NCI-H345 treated with DMSO at 0.1 percent for 48 hours (cell line): Measurements from ENCODE around the gene TBX4.

Experiments used
- DNase-seq: peaks from one replicate; lab custom pipeline; 2025; ENCODE audit not compliant: unreplicated experiment; lab: John Stamatoyannopoulos, UW

Gene TBX4

DNA sequence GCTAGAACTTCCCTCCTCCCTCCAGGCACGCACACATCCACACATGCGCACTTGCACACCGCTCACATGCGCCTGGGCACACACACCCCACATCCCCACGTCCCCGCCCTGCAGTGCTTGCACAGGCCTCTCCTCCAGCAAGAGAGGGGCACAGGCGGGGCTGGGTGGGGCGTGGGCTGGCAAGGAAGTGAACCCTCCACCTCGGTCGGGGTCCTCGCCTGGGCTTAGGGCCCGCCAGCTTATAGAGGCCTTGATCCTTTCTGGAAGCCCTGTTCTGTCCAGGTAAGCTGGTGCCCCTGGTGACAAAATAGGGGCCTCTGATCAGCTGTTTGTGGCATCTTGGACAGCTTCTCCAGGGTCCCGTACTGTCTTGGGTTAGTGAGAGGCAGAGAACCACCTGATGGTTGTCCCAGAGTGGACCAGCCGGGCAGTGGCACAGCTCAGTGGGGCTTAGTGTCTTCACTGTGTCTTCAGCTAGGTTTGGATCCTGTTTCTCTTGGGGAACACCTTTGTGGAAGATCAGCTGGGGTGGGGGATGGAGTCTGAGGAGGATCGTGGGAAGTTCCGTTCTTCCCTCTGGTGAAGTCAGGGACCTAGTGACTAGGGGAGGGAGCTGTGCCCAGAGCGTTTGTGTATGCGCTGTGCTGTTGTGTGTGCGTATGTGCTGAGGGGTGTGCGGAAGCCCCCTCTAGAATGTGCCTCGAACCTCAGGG lies 12.1 kb downstream of the TBX4 start:
- DNase-seq = no peak

DNA sequence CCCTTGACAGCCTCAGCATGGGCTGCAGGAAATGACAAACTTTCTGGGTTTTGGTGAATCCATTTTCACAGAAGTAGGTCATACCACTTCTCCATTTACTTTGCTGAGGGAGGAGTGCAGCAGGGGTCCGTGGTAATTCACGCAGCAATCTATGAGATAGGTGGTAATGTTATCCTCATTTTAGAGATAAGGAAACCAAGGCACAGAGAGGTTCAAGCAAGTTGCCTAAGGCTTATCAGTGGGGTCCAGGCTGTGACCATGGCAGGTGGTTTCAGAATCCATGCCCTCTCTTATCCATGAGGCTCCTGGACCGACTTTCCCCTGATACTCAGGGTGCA lies 12.6 kb downstream of the TBX4 start:
- no peak for DNase-seq

DNA sequence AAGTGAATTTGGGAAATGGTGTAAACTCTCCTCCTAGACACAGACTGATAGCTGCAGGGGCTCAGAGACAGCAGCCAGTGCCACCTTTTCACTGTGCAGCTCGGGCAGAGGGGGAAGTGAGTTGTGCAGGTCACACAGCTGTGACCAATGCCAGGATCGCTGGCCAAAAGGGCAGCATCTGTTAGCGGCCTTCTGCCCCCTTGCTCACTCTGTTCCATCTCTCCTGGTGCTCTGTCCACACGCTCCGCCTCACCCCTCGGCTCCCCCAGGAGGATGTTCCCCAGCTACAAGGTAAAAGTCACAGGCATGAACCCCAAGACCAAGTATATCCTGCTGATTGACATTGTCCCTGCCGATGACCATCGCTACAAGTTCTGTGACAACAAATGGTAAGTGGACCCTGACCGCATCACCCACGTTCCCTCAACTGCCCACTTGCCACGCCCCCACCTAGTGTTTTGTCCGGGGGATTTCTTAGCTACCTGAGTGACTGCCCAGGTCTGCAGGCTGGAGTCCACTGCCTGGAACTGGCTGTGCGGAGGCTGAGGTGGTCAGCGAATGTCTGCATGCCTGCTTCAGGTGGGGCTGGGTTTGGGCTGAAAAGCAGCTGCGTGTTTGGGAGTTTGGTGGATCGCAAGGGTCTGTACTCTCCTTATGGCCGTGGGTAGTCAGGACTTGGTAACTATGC lies 13.5 kb downstream of the TBX4 start:
- DNase-seq = no peak

DNA sequence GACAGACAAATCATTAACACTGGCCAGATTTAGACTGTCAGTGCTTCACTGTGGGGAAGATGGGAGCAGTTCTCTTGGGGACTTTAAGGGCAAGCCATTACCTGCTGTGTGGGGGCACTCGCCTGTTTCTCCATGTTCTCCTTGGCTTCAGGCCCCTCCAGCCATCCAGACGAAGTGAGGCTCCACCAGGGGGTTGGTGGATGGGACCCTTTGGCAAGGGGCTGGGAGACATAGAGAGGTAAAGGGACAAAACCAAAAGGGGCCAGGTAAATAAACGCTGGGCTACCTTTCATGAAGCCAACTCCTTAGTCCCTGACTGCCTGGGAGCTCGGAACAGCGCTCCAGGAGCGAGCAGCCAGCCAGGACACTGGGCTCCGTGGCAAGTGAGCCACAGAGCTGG lies 14.0 kb downstream of the TBX4 start:
- no peak for DNase-seq

DNA sequence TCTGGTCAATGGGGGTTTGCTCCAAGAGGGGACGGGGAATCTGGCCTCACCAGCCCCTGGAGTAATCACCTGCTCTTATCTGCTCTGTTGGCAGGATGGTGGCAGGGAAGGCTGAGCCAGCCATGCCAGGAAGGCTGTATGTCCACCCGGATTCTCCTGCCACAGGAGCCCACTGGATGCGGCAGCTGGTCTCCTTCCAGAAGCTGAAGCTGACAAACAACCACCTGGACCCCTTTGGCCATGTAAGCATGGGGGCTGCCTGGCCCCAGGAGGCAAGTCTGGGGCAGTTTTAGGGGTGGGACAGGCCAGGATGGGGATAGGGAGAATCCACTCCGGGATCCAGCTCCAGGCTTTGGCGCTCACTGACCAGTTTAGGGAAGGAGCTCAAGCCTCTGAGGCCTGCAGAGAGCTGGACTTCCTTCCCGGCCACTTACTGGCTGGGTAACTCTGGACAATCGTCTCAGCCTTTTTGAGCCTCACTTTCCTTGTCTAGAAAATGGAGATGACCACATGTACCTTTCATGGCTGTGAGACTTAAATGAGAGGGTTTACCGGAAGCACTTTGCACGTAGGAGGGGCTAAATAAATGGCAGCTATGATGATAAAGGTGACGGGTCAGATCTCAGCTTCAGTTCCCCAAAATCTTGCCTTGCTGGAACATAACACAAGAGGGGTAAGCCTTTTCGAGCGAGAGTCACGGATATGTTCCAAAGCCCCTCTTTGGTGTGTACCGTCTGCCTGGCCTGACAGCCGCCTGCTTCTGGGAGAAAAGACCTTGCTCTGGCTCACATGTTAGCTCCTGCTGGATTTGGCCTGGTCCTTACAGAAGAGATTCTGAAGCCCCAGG lies 15.4 kb downstream of the TBX4 start:
- no peak for DNase-seq

DNA sequence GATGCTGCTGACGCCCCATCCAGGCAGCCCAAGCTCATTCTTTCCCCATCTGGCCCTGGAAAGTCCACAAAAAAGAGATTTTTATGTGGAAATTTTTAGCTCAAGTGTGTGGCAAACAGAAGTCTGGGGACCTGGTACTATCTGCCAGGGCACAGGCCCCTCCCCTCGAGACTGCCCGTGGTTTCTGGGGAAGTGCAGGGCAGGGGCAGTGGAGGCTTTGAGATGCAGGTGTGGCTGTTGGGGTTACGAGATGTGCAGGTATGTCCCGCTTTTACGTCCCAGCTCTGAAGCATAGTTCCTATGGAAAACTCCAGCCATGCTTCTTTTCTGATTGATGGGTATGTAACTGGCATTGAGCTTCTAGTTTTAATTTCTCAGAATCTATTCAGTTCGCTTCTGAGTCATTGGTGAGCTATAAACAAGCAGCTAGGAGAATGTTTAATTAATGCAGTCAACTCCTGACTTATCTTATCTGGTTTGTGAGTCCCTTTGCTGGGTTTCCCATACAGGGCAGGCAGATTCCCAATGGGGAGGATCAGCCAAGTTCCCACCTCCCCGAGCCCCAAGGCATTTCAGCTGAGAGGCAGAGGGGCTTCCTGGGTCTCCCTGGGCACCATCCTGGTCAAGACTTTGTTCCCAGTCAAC lies 16.2 kb downstream of the TBX4 start:
- DNase-seq = no peak

DNA sequence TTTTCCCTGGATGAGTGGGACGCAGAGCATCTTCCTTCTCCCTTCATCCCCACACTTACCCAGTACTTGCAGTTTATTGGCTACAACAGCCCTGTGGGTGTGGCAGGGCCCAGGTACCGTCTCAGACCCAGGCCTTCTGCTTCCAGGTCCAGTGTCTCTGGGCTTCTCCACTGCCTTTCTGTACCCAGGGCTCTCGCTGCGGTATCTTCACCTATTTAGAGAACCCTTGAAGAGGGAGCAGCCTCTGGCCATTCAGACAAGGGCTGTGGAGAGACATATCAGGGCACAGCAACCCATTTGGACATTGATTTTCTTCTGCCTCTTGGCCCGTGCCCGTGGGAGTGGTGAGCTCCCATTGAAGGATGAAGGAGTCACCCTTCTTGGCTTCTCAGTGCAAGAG lies 17.3 kb downstream of the TBX4 start:
- DNase-seq = no peak

DNA sequence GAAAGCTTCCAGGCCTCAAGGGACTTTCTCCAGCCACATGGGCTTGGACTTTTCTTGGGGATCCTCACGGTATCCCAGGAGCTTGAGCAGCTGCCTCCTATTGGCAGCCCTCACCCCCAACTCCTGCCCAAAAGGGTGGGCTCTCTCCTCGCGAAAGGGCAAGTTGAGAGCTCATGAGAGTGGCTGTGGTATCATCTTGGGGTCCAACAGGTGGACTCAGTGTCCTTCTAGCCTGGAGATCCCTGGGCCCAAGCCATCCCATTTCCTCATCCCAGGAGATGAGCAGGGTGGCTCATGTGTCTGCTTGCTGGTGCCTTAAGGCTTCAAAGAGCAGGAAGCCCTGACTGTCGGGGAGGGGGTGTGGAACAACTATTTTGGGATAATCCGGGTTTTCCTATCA lies 17.7 kb downstream of the TBX4 start:
- no peak for DNase-seq

DNA sequence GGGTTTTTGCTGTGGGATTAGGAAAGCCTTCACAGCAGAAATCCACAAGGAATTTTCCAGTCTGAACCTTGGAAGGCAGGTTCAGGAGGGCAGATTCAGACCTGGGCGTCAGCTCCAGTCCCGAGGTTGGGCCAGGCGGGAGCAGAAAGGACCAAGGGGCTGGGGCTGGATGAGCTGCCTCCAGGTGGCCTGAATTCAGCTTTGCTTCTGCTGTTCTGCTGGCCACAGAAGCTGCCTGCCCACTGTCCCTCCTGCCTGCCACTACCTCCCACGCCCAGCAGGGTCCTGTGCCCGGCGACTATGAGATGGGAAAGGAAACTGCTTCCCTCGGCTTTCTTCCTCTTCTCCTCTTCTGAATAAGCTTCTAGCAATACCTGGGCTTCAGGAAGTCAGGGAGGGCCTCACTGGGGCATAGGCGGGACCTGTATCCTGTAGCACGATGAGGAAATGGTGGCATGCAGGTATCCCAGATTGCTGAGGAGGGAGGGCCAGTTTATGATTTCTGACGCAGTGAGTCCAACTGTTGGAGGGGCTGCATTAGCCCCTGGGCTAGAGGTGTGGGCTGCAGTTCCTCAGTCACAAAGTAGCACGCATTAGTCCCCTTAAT lies 18.4 kb downstream of the TBX4 start:
- no peak for DNase-seq

DNA sequence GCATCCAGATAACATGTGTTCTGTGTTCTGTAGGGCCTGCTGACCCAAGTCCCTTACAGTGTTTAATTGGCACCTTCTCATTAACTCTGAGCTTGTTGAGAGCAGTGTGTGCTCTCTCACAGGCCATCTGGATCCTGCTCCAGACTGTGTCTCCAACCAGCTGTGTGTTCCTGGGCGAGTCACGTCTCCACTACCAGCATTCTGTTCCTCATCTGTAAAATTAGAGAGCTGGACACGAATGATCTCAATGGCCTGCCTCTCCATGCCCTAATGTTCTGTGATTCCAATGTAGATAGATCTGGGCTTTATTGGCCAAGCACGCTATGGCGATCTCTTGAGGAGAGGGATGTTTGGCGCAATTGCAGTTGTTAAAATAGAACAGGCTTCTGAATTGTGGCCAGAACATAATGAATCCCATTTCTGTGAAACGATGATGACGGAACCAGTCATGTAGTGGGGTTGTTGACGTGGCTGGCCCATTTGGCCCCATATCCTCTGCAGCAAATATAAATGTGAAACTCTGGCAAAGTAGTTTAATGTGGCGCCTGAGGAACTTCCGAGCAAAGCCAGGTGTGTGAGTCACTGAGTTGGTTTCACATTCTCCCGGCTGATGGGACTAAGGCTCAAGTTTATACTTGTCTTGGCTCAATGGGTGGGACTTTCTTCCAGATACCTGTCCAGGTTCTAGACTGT lies 22.2 kb downstream of the TBX4 start:
- DNase-seq = no peak

DNA sequence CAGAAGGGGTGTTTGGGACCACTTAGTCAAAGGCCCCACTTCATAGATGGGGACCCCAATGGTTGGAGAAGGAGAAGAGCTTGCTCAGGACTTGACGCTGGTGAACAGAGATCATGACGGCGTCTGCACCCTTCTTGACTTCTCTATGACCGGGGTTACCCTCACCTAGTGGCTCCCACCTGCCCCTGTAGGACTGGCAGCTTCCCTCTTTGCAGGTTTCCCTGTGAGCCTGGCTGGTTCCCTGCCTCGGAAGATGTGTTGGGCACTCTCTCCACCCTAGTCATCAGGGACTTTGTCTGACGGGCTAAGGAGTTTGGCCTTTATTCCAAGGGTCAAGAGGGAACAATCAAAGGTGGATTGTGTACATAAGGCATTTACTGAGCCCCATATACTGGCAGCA lies 22.7 kb downstream of the TBX4 start:
- no peak for DNase-seq

DNA sequence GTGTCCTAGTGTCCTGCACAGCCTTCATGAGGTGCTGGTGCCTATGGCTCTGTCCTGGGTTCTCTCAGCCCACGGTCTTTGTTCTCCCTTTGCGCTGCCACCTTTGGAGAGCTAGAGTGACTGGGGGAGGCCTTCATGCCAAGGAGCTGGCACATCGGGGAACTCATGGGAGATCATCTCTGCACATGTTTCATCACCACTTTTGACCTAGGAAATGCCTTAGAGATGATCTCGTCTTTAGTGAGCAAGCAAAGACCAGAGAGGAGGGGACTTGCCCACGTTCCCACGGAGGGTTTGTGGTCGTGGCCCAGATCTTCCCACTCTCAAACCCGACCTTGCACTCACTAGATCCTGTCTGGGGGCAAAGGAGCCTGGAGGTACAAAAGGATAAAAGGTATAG lies 23.5 kb downstream of the TBX4 start:
- no peak for DNase-seq

DNA sequence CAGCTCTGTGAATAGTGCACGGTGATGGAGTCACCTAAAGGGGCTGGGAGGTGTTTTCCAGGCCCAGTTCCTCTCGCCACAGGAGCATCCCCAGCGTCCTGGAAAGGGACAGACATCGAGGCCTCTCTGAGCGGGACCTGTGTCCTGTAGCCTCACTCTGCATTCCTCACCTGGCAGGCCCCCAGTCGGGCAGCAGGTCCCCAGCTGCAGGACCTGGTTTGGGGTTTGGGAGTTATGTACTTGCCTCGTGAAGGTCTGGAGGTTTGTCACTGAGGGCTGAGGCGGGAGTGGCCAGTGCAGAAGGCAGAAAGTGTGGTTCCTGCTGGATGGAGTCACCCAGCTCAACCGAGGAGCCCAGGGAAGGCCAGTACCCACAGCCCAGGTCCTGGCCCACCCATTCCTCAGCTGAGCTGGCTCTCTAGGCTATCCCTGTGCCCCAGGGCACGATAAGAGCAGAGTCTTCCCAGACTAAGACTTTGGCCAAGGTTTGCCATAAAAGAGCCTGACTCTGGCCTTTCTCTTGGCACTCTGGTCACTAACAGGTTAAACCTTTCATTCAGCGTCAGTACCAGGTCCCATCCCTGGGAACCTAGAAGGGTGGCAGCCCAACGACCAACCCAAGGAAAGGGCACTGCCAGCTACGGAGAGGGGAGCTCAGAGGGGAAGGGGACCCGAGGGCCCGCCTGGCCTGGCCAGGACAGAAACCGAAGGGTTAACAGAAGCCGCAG lies 24.4 kb downstream of the TBX4 start:
- no peak for DNase-seq

DNA sequence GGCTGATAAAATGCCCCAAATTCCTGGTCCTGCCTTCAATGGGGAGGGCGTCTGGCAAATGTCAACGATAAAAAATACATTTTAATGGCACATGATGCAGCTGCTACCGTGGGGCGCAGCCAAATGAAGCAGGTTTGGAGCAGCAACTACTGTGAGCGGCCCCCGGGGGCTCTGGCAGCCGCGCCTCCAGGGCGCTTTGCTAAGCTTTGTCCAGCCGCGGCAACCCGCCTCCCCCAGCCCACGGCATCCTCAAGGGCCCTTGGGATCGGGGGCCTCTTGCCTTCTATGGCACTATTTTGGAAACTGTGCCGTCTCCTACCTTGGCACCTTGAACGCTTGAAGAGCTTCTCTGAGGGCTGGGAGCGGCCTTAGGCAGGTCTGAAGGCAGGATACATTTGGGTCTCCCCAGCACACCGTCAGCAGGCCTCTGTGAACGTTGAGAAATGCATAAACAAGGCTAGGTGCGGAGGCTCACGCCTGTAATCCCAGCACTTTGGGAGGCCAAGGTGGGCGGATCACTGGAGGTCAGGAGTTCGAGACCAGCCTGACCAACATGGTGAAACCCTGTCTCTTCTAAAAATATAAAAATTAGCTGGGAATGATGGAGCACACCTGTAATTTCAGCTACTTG lies 25.1 kb downstream of the TBX4 start:
- DNase-seq = no peak

DNA sequence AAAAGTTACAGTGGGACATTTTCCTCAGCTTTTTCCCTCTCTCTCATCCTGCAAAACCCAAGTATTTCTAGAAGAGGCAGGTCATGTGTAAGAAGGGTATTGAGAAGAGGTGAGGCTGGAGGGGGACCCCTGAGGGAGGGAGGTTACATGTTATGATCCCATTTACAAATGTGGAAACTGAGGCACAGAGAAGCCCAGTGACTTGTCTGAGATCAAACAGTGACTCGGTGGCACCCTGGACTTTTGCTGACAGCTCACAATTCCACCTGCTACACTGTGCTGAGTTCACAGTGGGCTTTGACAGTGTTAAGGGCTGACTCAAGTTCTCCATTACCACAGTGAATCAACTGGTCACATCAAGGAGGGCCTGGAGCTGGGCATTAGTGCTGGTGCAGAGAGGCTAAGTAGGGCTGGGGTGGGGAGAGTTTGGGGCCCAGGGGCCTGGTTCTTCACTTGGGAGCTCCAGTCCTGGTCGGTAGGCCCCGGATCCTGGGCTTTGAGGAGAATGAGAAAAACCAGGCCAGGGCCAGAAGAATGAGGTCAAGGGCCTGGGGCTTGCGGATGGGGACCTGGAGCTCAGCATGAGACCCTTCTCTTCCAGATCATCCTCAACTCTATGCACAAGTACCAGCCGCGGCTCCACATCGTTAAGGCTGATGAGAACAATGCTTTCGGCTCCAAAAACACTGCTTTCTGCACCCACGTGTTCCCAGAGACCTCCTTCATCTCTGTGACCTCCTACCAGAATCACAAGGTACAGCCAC lies 26.0 kb downstream of the TBX4 start:
- DNase-seq = no peak

DNA sequence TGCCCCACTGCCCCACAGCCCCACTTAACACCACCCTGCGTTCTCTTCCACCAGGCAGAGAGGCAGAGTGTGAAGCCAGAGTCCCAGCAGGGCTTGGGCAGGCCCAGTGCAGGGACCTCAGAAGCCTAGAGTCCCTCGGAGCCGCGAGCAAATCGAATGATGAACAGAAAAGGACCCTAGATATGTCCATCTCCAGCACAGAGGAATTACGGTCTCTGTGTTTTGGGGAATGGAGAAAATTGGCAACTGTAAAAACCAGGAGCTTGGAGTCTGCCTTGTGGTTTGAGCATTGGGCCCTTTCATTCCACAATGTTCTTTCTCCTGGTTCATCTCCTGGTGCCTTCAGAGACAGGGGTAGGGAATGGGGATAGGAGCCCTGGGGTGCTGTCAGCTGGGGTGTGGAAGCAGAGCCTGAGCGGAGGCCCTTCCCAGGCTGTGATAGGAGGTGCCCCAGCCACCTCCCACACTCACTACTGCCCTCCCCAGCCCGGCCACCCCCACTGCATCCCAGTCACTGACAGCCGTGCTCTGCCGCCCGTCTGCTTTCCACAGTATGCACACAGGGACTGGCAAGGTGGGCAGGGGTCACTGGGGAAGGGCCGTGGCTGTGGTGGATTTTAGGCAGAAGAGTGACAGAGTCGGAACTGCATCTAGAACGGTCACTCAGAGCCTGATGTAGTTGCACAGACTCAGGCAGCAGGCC lies 26.7 kb downstream of the TBX4 start:
- DNase-seq = no peak

DNA sequence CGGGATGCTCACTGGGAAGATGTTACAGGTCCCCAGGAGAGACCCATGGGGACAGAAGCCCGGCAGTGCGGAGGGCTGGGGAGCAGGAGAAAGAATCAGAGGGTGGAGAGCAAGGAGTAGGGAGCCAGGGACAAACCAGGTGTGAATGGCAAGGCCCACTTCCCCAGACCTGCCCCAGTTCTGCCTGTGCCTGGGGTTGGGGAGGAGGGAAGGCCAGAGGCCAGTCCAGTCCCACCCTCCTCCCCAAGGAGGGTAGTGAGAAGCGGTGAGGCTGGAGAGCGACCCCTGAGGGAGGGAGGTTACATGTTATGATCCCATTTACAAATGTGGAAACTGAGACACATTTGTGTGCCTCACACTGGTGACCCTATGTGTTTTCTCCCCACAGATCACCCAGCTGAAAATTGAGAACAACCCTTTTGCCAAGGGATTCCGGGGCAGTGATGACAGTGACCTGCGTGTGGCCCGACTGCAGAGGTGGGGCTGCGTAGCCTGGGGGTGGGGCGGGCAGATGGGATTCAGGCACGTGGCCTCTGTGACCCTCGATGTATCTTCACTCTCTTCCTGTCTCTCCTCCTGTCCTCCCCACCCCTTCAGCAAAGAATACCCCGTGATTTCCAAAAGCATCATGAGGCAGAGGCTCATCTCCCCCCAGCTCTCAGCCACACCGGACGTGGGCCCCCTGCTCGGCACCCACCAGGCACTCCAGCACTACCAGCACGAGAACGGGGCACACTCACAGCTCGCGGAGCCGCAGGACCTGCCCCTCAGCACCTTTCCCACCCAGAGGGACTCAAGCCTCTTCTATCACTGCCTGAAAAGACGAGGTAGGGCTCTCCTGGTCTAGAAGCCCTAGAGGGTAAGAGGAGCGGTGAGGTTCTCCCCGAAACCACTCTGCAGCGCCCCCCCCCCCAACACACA lies 27.5 kb downstream of the TBX4 start:
- no peak for DNase-seq
